Lower leg skin (tissue), 3 donors: ENCODE results near the gene NFAT5.

ENCODE experiments used
- POLR2A ChIP-seq, 2 donors: fragments of 450-650 bp; IDR thresholded peaks; one replicate each; pipeline ENCODE4 v1.6.1; 2016 to 2017; ENCODE audit warnings: antibody characterized with exemption in 2 of 2, mild to moderate bottlenecking in 1 of 2, moderate library complexity in 1 of 2
- TF ChIP-seq, protein P1 (sequence below), 3 donors: fragments of 450-650 bp; IDR thresholded peaks; one replicate each; pipeline ENCODE4 v1.5.1; 2016; ENCODE audit warnings: antibody characterized with exemption in 3 of 3, mild to moderate bottlenecking in 3 of 3, moderate library complexity in 2 of 3

DNA sequence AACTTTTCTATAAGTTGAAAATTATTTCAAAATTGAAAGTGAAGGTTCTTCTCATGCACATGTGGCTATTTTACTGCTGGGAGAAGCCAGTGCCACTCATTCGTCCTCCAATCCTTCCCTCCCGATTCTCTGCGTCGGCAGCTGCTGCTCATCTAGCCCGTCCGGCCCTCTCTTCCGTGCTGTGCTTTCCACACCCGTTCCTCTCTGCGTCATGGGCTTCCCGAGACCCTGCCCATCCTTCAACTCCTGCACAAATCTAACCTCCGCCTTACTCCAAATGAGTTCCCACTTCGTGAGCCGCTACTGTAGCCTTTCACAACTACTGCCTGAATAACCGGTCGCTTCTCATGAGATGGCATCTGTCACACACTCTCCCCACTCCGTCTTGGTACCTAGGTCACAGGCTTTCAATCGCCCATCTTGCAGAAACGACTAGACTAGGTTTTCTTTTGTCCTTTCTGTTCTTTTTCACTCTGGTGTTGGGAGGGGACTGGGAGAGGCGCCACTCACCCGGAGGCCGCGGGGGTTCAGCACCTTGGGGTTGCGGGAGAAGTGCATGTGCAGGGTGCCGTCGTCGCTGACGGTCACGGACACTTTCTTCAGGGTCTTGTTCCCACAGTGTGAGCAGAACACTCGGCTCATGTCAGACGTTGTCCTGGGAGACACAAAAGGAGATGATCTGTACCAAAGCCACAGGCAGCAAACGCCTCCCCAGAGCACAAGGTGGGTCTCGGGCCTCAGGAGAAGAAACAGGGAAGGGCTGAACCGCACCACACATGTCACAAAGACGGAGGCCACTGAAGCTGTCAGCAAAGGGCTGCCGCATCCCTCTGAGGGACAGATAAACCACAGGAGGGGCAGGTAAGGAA is 178.8 kb downstream of the NFAT5 start:
- TF ChIP-seq, protein P1, sequence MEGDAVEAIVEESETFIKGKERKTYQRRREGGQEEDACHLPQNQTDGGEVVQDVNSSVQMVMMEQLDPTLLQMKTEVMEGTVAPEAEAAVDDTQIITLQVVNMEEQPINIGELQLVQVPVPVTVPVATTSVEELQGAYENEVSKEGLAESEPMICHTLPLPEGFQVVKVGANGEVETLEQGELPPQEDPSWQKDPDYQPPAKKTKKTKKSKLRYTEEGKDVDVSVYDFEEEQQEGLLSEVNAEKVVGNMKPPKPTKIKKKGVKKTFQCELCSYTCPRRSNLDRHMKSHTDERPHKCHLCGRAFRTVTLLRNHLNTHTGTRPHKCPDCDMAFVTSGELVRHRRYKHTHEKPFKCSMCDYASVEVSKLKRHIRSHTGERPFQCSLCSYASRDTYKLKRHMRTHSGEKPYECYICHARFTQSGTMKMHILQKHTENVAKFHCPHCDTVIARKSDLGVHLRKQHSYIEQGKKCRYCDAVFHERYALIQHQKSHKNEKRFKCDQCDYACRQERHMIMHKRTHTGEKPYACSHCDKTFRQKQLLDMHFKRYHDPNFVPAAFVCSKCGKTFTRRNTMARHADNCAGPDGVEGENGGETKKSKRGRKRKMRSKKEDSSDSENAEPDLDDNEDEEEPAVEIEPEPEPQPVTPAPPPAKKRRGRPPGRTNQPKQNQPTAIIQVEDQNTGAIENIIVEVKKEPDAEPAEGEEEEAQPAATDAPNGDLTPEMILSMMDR (IDR thresholded peaks at IDR 0.05): no peak
- TF ChIP-seq POLR2A (IDR thresholded peaks at IDR 0.05): no peak
